Measurements from ENCODE around the gene WDR20.
"Not testable (repeated sequence)": the region's sequence is repeated elsewhere in the genome, so short reads cannot be mapped to it uniquely, and the experiment has no call there.

The WDR20 gene

DNA sequence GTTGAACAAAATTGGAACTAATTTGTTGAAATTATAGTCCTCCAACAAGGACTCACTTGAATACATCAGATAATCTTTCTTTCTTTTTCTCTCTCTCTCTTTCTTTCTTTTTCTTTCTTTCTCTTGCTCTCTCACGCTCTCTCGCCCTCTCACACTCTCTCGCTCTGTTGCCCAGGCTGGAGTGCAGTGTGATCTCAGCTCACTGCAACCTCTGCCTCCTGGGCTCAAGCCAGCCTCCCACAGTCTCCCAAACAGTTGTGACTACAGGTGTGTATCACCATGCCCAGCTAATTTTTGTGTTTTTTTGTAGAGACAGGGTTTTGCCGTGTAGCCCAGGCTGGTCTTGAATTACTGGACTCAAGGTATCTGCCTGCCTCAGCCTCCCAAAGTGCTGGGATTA is 22.8 kb downstream of the WDR20 start:
- CTCF ChIA-PET: interaction anchor here (1.2 kb wide), 1 partner anchor 74 kb away, joined by 3 read pairs; no protein-coding TSS in a partner anchor
- DNase-seq (ENCODE audit: extremely low spot score): no peak
- no peak for TF ChIP-seq CTCF (IDR thresholded peaks at IDR 0.05; ENCODE audit: control extremely low read depth, extremely low read depth, low read depth, missing control alignments)
- POLR2A ChIA-PET: no interaction called here

GRCh38 chr14:102164241-102164641 is 24.5 kb downstream of the WDR20 start:
- no peak for DNase-seq (ENCODE audit: extremely low spot score)
- no peak for TF ChIP-seq CTCF (IDR thresholded peaks at IDR 0.05; ENCODE audit: control extremely low read depth, extremely low read depth, low read depth, missing control alignments)
- ChIA-PET POLR2A (no interaction called here), CTCF (interaction anchor here (0.6 to 1.3 kb wide), 5 partner anchors 10 to 191 kb away, joined by 3 to 4 read pairs (median 4); no protein-coding TSS in a partner anchor)

- ChIA-PET POLR2A (interaction anchor here (0.7 kb wide), 1 partner anchor 985 kb away, joined by 5 read pairs; no protein-coding TSS in a partner anchor), CTCF (interaction anchor here (1.1 to 1.5 kb wide), 3 partner anchors 15 to 394 kb away, joined by 3 to 5 read pairs (median 3); no protein-coding TSS in a partner anchor)
- no peak for TF ChIP-seq CTCF (IDR thresholded peaks at IDR 0.05; ENCODE audit: control extremely low read depth, extremely low read depth, low read depth, missing control alignments)
- DNase-seq (ENCODE audit: extremely low spot score): no peak
These were observed 25.3 kb downstream of the WDR20 start for GRCh38 chr14:102164965-102165364.

- no peak for TF ChIP-seq CTCF (IDR thresholded peaks at IDR 0.05; ENCODE audit: control extremely low read depth, extremely low read depth, low read depth, missing control alignments)
These were observed 30.4 kb downstream of the WDR20 start for GRCh38 chr14:102170061-102170460.

DNA sequence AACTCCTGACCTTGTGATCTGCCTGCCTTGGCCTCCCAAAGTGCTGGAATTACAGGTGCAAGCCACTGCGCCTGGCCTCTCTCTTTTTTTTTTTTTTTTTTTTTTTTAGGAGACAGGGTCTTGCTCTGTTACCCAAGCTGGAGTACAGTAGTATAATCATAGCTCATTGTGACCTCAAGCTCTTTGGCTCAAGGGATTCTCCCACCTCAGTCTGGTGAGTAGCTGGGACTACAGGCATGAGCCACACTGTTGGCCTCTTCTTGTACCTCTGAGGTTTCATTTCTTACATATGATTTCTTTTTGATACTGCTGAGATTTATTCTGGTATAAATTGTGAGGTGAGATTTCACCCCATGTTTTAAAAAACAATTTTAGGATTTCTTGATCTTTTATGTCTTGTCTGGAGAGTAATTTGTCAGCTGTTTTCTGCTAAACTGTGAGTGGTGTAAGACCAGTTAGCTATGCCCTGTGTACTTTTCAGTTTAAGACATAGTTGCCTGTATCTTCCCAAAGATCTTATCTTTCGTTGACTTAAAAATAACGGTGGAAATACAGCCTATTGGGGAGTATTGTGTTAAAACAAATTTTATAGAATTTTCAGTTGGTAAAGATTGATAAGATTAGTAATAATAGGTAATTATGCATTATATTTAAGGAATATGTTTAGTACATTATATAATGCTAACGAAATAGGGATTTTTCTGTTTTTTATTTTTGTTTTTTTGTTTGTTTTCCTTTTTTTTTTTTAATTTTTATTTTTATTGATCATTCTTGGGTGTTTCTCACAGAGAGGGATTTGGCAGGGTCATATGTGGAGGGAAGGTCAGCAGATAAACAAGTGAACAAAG is 31.7 kb downstream of the WDR20 start:
- no peak for TF ChIP-seq CTCF (IDR thresholded peaks at IDR 0.05; ENCODE audit: control extremely low read depth, extremely low read depth, low read depth, missing control alignments)
- ChIA-PET POLR2A (interaction anchor here (0.6 kb wide), 1 partner anchor 21 kb away, joined by 3 read pairs; no protein-coding TSS in a partner anchor), CTCF (interaction anchor here (0.9 kb wide), 1 partner anchor 13 kb away, joined by 3 read pairs; no protein-coding TSS in a partner anchor)
- no peak for DNase-seq (ENCODE audit: extremely low spot score)

More at GRCh38 chr14:102170061-102170460, 30.4 kb downstream of the WDR20 start:
- ChIA-PET POLR2A (no interaction called here), CTCF (no interaction called here)
- DNase-seq (ENCODE audit: extremely low spot score): no peak

GRCh38 chr14:102172021-102172272 is 32.2 kb downstream of the WDR20 start:
- DNase-seq (ENCODE audit: extremely low spot score); CTCF ChIA-PET; POLR2A ChIA-PET: not testable (repeated sequence)

DNA sequence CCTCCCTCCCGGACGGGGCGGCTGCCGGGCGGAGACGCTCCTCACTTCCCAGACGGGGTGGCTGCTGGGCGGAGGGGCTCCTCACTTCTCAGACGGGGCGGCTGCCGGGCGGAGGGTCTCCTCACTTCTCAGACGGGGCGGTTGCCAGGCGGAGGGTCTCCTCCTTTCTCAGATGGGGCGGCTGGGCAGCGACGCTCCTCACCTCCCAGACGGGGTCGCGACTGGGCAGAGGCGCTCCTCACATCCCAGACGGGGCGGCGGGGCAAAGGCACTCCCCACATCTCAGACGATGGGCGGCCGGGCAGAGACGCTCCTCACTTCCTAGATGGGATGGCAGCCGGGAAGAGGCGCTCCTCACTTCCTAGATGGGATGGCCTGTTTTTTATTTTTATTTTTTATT is 33.0 kb downstream of the WDR20 start:
- DNase-seq (ENCODE audit: extremely low spot score); CTCF ChIA-PET; POLR2A ChIA-PET: not testable (repeated sequence)
